ENCODE results near the gene KRTAP4-5. TPM values are rescaled to one million over a fixed set of nuclear protein-coding genes. Genes with fewer than 3 reads are reported as not detected.
"Not testable (repeated sequence)": the region's sequence is repeated elsewhere in the genome, so short reads cannot be mapped to it uniquely, and the experiment has no call there.

The KRTAP4-5 gene
- total and polyA plus RNA-seq, 2 experiments from 2014 or later = not detected

DNA sequence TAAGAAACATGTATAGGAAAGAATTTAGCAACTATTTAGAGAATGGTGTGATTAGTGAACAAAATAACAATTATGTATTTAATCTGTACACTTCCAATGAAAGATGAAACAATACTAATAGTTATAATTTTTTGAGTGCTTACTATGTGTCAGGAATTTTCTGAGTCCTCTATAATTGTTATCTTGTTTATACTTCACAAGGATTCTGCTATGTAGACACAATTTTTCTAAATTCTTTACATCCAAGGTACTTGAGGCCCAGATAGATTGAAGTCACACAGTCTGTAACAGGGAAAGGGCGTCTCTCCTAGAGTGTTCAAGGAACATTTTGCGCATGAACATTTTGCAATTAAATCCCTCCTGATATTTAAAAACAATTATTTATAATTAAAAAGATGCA lies 24.6 kb downstream of the KRTAP4-5 start:
- H3K9ac ChIP-seq = no peak overlapping the region
- H2AFZ ChIP-seq = no peak overlapping the region
- H3K9me2 ChIP-seq (ENCODE audit: insufficient read depth) = no peaks in the 10 kb centered on the region
- no peak for DNase-seq
- in situ Hi-C loops (cut with MboI) = no loop called here
- H3K36me3 ChIP-seq (ENCODE audit: low read depth) = no peaks in the 10 kb centered on the region
- H3K4me2 ChIP-seq (ENCODE audit: unreplicated experiment) = no peak overlapping the region
- no peak overlapping the region for H3K27ac ChIP-seq
- TF ChIP-seq EZH2phosphoT487 (IDR thresholded peaks at IDR 0.05; ENCODE audit: insufficient read depth, low read depth) (no peak), EZH2 (IDR thresholded peaks at IDR 0.05; ENCODE audit: insufficient read depth, poor library complexity, severe bottlenecking) (no peak)
- peaks cover 7% of the 10 kb centered on the region for H3F3A ChIP-seq (ENCODE audit: insufficient read depth)
- no peaks in the 10 kb centered on the region for H4K20me1 ChIP-seq (ENCODE audit: insufficient read depth)
- 97 to 100% methylated on average over 2 of the region's 2 CpGs for WGBS, 2 experiments (ENCODE audit: low coverage in 1 of 2, low lambda C conversion rate in 2 of 2, missing lambda C conversion rate in 2 of 2)
- H3K27me3 ChIP-seq (replicated peaks; ENCODE audit: insufficient read depth) = no peaks in the 10 kb centered on the region
- no peaks in the 10 kb centered on the region for H3K9me3 ChIP-seq (ENCODE audit: low read depth)
- no peak overlapping the region for H3K4me3 ChIP-seq
- H3K4me1 ChIP-seq (ENCODE audit: insufficient read depth) = peaks cover 13% of the 10 kb centered on the region
- H3K79me2 ChIP-seq (ENCODE audit: insufficient read depth) = no peaks in the 10 kb centered on the region

GRCh38 chr17:41123991-41124371 lies 25.6 kb downstream of the KRTAP4-5 start, which contains the start of gene KRTAP4-12:
TSS of gene KRTAP4-12 (minus strand) at chr17:41124182. CDS start at chr17:41124122, 60 bp downstream.
- H3K79me2 ChIP-seq (ENCODE audit: insufficient read depth); H3K9ac ChIP-seq; H3K9me2 ChIP-seq (ENCODE audit: insufficient read depth); in situ Hi-C loops (cut with MboI); H3K4me2 ChIP-seq (ENCODE audit: unreplicated experiment); H4K20me1 ChIP-seq (ENCODE audit: insufficient read depth); DNase-seq; H3K36me3 ChIP-seq (ENCODE audit: low read depth); H3K27ac ChIP-seq; H3K9me3 ChIP-seq (ENCODE audit: low read depth); H3F3A ChIP-seq (ENCODE audit: insufficient read depth); H3K27me3 ChIP-seq (replicated peaks; ENCODE audit: insufficient read depth); H2AFZ ChIP-seq; H3K4me3 ChIP-seq: not testable (repeated sequence)
- peaks cover 13% of the 10 kb centered on the region for H3K4me1 ChIP-seq (ENCODE audit: insufficient read depth)
- WGBS, 2 experiments (ENCODE audit: low coverage in 1 of 2, low lambda C conversion rate in 2 of 2, missing lambda C conversion rate in 2 of 2) = 57 to 63% methylated on average over 2 to 3 of the region's 3 CpGs

DNA sequence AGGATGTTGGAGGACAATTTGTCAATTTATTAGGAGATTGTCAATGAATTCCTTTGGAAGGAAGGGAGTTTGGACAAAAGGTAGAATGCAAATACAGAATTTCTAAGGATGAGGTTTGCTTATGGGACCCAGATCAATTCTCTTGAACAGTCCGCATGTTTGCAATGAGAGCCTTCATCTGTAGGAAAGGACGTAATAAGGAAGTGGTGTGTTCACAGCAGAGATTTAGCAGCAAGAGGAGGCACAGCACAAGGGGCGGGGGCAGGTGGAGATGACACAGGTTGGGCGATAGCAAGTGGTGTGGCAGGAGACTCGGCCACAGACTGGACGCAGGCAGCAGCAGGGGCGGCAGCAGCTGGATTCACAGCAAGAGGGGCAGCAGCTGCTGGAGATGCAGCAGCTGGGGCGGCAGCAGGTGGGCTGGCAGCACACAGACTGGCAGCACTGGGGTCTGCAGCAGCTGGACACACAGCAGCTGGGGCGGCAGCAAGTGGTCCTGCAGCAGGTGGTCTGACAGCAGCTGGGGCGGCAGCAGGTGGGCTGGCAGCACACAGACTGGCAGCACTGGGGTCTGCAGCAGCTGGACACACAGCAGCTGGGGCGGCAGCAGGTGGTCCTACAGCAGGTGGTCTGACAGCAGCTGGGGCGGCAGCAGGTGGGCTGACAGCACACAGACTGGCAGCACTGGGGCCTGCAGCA lies 26.2 kb downstream of the KRTAP4-5 start:
- H3K79me2 ChIP-seq (ENCODE audit: insufficient read depth); H4K20me1 ChIP-seq (ENCODE audit: insufficient read depth); H3K9ac ChIP-seq; H3F3A ChIP-seq (ENCODE audit: insufficient read depth); H3K27ac ChIP-seq; H3K4me2 ChIP-seq (ENCODE audit: unreplicated experiment); H3K4me3 ChIP-seq; H3K9me3 ChIP-seq (ENCODE audit: low read depth); DNase-seq; in situ Hi-C loops (cut with MboI); H3K27me3 ChIP-seq (replicated peaks; ENCODE audit: insufficient read depth); H3K36me3 ChIP-seq (ENCODE audit: low read depth); H3K9me2 ChIP-seq (ENCODE audit: insufficient read depth); H2AFZ ChIP-seq: not testable (repeated sequence)
- WGBS, 2 experiments (ENCODE audit: low coverage in 1 of 2, low lambda C conversion rate in 2 of 2, missing lambda C conversion rate in 2 of 2) = 79 to 82% methylated on average over 8 to 12 of the region's 12 CpGs
- H3K4me1 ChIP-seq (ENCODE audit: insufficient read depth) = peaks cover 13% of the 10 kb centered on the region

GRCh38 chr17:41121742-41122141 lies 27.9 kb downstream of the KRTAP4-5 start:
- no peaks in the 10 kb centered on the region for H3K36me3 ChIP-seq (ENCODE audit: low read depth)
- in situ Hi-C loops (cut with MboI) = no loop called here
- H3K79me2 ChIP-seq (ENCODE audit: insufficient read depth) = no peaks in the 10 kb centered on the region
- H3K4me1 ChIP-seq (ENCODE audit: insufficient read depth) = peaks cover 13% of the 10 kb centered on the region
- no peak overlapping the region for H2AFZ ChIP-seq
- no peaks in the 10 kb centered on the region for H3K9me3 ChIP-seq (ENCODE audit: low read depth)
- no peaks in the 10 kb centered on the region for H3K9me2 ChIP-seq (ENCODE audit: insufficient read depth)
- no peak overlapping the region for H3K27ac ChIP-seq
- TF ChIP-seq EZH2phosphoT487 (IDR thresholded peaks at IDR 0.05; ENCODE audit: insufficient read depth, low read depth) (no peak), EZH2 (IDR thresholded peaks at IDR 0.05; ENCODE audit: insufficient read depth, poor library complexity, severe bottlenecking) (no peak)
- no peak overlapping the region for H3K9ac ChIP-seq
- no peaks in the 10 kb centered on the region for H3K27me3 ChIP-seq (replicated peaks; ENCODE audit: insufficient read depth)
- H3K4me2 ChIP-seq (ENCODE audit: unreplicated experiment) = no peak overlapping the region
- H3K4me3 ChIP-seq = no peak overlapping the region
- DNase-seq = no peak
- H3F3A ChIP-seq (ENCODE audit: insufficient read depth) = peaks cover 7% of the 10 kb centered on the region
- 66 to 78% methylated on average over 2 of the region's 2 CpGs for WGBS, 2 experiments (ENCODE audit: low coverage in 1 of 2, low lambda C conversion rate in 2 of 2, missing lambda C conversion rate in 2 of 2)
- H4K20me1 ChIP-seq (ENCODE audit: insufficient read depth) = no peaks in the 10 kb centered on the region

GRCh38 chr17:41119696-41120690 lies 29.6 kb downstream of the KRTAP4-5 start:
- H3K27ac ChIP-seq; H4K20me1 ChIP-seq (ENCODE audit: insufficient read depth); H2AFZ ChIP-seq; H3K27me3 ChIP-seq (replicated peaks; ENCODE audit: insufficient read depth); H3K4me3 ChIP-seq; DNase-seq; H3K9me2 ChIP-seq (ENCODE audit: insufficient read depth); H3K9ac ChIP-seq; H3F3A ChIP-seq (ENCODE audit: insufficient read depth); H3K4me2 ChIP-seq (ENCODE audit: unreplicated experiment); H3K36me3 ChIP-seq (ENCODE audit: low read depth); in situ Hi-C loops (cut with MboI); H3K79me2 ChIP-seq (ENCODE audit: insufficient read depth); H3K9me3 ChIP-seq (ENCODE audit: low read depth): not testable (repeated sequence)
- peaks cover 13% of the 10 kb centered on the region for H3K4me1 ChIP-seq (ENCODE audit: insufficient read depth)
- 65 to 66% methylated on average over 11 of the region's 11 CpGs for WGBS, 2 experiments (ENCODE audit: low coverage in 1 of 2, low lambda C conversion rate in 2 of 2, missing lambda C conversion rate in 2 of 2)

All from GM23248 (cell line).